Spleen (tissue), 7 donors: Measurements from ENCODE around the gene TREM2.

ENCODE experiments used
- POLR2A ChIP-seq, 3 donors: fragments of 450-650 bp; IDR thresholded peaks; one replicate each; pipeline ENCODE4 v1.5.1; 2017; ENCODE audit warnings: antibody characterized with exemption in 3 of 3, mild to moderate bottlenecking in 1 of 3
- POLR2AphosphoS5 ChIP-seq, 3 donors: sonication (generic); formaldehyde crosslinking; IDR thresholded peaks; one replicate each; pipeline ENCODE4 v1.5.1; 2017; ENCODE audit warnings: antibody characterized with exemption in 3 of 3
- TF ChIP-seq, protein P1 (sequence below), 11 experiments: fragments of 200-600 bp in 7 of 11; fragments of 450-650 bp in 4 of 11; sonication (generic) in 4 of 11; IDR thresholded peaks in 8 of 11; conservative IDR thresholded peaks in 3 of 11; 1 replicate in 7 of 11; 2 replicates in 4 of 11; pipeline versions ENCODE4 v1.4.0 to v1.8.0; 2016 to 2021; ENCODE audit warnings: antibody characterized with exemption in 11 of 11, inconsistent platforms in 4 of 11, mild to moderate bottlenecking in 1 of 11
- donor health status: DM: no; HTN: no; CAD: no; lungs with moderate emphysema.
- donor health status: DM: no; HTN: no; CAD: no.
- donor health status: DM: no; HTN: no; CAD: no.

DNA sequence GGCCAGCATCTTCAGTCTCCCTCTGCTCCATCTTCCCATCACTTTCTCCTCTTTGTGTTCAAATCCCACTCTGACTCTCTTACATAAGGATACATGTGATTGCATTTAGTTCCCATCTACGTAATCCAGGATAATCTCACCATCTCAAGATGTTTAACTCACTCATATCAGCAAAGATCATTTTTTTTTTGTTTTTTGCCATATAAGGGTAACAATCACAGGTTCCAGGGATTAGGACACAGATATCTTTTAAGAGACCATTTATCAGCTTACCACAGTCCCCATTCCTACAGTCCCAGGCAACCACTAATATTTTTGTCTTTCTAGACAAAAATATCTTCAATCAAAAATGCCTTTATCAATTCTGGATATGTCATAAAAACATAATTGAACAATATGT is 41.2 kb upstream of the TREM2 start:
- TF ChIP-seq, protein P1, sequence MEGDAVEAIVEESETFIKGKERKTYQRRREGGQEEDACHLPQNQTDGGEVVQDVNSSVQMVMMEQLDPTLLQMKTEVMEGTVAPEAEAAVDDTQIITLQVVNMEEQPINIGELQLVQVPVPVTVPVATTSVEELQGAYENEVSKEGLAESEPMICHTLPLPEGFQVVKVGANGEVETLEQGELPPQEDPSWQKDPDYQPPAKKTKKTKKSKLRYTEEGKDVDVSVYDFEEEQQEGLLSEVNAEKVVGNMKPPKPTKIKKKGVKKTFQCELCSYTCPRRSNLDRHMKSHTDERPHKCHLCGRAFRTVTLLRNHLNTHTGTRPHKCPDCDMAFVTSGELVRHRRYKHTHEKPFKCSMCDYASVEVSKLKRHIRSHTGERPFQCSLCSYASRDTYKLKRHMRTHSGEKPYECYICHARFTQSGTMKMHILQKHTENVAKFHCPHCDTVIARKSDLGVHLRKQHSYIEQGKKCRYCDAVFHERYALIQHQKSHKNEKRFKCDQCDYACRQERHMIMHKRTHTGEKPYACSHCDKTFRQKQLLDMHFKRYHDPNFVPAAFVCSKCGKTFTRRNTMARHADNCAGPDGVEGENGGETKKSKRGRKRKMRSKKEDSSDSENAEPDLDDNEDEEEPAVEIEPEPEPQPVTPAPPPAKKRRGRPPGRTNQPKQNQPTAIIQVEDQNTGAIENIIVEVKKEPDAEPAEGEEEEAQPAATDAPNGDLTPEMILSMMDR (IDR thresholded peaks at IDR 0.05 in 8 of 11, conservative IDR thresholded peaks at IDR 0.05 in 3 of 11), result no peak
- no peak for TF ChIP-seq POLR2A (IDR thresholded peaks at IDR 0.05)
- TF ChIP-seq POLR2AphosphoS5 (IDR thresholded peaks at IDR 0.05), result no peak
